Activated naive CD8-positive, alpha-beta T cell treated with anti-CD3 and anti-CD28 coated beads for 36 hours (primary cell): ENCODE measurements around the gene ADSS1. TPM values are rescaled to one million over a fixed set of nuclear protein-coding genes. Genes with fewer than 3 reads are reported as not detected.

Experiments used
- DNase-seq: peaks from one replicate; pipeline ENCODE4 v3.0.0; 2021
- H3K27ac Mint-ChIP-seq: one replicate; pipeline ENCODE4 v1.8.0; 2022; ENCODE audit warnings: mild to moderate bottlenecking, moderate library complexity, mixed read lengths
- H3K27me3 Mint-ChIP-seq: one replicate; pipeline ENCODE4 v1.8.0; 2022; ENCODE audit warnings: mild to moderate bottlenecking, mixed read lengths
- H3K36me3 Mint-ChIP-seq: one replicate; pipeline ENCODE4 v1.8.0; 2021; ENCODE audit warnings: mild to moderate bottlenecking, mixed read lengths
- H3K4me1 Mint-ChIP-seq: one replicate; pipeline ENCODE4 v1.8.0; 2021; ENCODE audit warnings: mixed read lengths
- H3K4me3 Mint-ChIP-seq: one replicate; pipeline ENCODE4 v1.8.0; 2022; ENCODE audit warnings: mild to moderate bottlenecking, moderate library complexity, mixed read lengths
- H3K9me3 Mint-ChIP-seq: one replicate; pipeline ENCODE4 v1.8.0; 2022; ENCODE audit warnings: mixed read lengths
- total RNA-seq, 2 experiments: library from RNA; stranded (reverse); gene quantifications; one replicate each; pipeline ENCODE4 v1.2.3, GENCODE V29; 2021

Gene ADSS1
- total RNA-seq, 2 experiments from 2014 or later: 0.87 to 1.7 TPM

DNA sequence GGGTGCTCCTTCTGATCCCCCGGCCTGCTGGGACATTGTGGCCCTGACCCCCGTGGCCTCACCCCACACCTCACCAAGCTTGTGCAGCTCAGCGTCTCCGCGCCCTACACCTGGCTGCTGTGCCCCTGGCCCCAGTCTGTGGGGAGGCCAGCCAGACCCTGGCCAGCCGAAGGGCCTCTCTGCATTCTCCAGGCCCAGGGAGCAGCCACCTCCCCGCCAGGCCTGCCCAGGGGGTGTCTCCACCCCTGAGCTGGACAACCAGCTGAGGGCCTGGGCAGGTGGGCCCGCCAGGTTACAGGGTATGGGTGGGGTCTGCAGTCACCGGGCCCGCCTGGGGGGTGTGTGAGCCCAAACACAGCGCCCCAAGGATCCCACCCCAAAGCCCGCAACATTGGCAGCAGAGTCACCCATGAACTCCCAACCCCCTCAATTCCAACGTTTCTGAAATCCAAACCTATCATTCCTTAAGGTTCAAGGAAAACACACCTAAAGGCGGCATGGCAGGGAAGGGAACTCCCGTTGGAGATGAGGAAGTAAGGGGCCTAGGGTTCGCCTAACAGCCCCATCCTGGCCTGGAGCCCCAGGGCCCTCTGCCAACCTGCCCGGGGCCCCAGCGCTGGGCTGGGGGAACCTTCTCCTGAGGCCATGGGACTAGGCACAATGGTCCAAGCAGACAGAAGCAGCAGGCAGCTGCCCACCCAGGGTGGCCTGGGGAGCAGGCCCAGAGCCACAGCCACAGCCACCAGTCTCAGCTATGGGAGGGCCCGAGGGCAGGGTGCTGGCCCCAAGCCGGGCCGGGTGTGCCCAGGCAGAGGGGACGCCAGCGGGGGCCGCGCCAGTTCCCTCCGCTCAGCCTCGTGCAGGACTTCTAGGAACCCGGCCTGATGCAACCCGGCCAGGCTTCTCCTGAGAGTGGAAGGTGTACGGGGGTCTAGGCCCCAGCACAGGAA is 63.0 kb downstream of the ADSS1 start:
- H3K4me1 Mint-ChIP-seq: peaks cover 15% of the 10 kb centered on the region
- H3K36me3 Mint-ChIP-seq: no peaks in the 10 kb centered on the region
- no peak overlapping the region for H3K27ac Mint-ChIP-seq
- no peaks in the 10 kb centered on the region for H3K9me3 Mint-ChIP-seq
- H3K4me3 Mint-ChIP-seq: no peak overlapping the region
- H3K27me3 Mint-ChIP-seq: no peaks in the 10 kb centered on the region
- no peak for DNase-seq

DNA sequence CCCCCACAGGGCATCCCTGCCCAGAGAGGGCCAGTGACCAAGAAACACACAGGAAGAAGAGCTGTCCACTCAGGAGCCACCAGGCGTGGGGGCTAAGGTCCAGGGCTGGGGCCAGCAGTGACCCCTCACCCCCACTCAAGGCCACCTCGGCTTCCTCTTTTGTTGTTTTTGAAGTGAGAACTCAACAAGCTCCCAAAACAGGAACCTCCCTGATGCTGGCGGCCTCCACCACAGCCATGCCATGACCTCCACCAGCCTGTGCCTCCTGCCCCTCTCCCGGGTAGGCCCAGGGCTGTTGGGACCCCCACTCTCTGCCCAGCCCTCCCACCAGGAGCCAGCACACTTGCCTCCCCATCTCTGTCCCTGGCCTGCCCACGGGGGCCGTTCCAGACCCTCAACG is 63.7 kb downstream of the ADSS1 start:
- Mint-ChIP-seq H3K27ac (no peak overlapping the region), H3K36me3 (no peaks in the 10 kb centered on the region), H3K4me3 (no peak overlapping the region), H3K4me1 (peaks cover 15% of the 10 kb centered on the region), H3K27me3 (no peaks in the 10 kb centered on the region), H3K9me3 (no peaks in the 10 kb centered on the region)
- no peak for DNase-seq

DNA sequence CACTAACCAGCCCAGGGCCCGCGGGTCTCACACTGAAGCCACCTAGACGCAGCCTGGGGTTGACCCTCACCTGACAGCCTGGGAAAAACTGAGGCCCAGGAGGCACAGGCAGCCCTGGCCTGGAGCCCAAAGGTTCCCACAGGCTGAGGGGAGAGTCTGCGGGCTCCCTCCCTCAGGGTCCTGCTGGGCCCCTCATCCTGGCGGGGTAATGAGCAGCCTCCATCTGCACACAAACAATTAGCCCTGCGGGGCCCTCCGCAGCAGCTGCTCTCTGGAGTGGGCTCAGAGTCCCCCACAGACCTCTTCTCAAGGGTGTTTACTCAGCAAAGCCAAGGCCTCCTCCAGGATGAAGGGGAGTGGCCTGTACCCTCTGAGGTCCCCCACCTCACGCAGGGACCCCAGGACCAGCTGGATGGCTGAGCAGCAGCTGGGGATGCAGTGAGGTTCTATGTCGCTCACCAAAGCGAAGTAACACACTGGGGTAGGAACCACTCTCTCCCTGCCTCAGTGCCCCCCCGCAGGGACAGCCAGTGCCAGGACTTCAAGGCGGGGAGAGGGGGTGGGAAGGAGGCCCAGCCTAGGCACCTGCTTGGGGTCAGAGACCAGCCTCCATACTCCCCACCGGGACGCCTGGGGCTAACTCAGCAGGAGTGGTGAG is 64.3 kb downstream of the ADSS1 start:
- H3K27me3 Mint-ChIP-seq: no peaks in the 10 kb centered on the region

DNA sequence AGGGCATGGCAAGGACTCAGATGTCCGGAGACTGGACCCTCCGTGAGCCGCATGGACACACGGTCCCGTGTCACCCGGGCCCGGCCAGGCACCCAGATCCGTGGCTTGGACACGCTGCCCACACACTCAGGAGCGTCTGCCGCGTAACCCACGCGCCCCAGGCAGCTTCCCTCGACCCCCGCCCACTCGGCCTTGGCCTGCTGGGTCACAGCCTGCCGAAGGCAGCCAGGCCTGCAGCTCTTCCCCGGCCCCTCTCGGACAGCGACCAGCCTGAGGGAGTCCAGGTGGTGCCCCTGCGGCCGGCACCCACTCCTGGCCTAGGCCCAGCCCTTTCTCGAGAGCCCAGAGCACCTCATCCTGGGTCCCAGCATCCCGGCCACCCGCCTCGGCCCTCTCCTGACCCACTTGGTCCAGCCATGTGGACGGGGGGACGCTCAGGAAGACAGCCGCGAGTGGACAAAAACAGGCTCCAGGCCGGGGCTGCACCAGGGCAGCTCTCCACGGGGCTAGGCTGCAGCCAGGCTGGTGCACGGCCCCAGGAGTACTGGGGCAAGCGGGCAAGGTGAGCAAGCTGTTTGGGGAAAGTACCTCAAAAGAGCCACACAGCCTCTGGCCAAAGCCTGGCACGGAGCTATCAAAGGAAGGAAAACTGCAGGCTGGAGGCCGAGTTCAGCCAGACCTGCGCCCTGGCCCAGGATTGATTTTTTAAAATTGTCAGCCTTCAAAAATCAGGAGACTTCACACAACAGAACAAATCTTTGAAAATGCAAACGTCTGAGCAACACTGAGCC is 65.0 kb downstream of the ADSS1 start:
- no peaks in the 10 kb centered on the region for H3K9me3 Mint-ChIP-seq
- H3K4me1 Mint-ChIP-seq: peaks cover 26% of the 10 kb centered on the region
- no peak overlapping the region for H3K4me3 Mint-ChIP-seq
- no peaks in the 10 kb centered on the region for H3K27me3 Mint-ChIP-seq
- H3K27ac Mint-ChIP-seq: peak overlapping the region; percentile 42
- H3K36me3 Mint-ChIP-seq: no peaks in the 10 kb centered on the region
- DNase-seq: no peak

More for the DNA sequence above, 64.3 kb downstream of the ADSS1 start:
- no peak overlapping the region for H3K27ac Mint-ChIP-seq
- no peak overlapping the region for H3K4me3 Mint-ChIP-seq
- no peaks in the 10 kb centered on the region for H3K36me3 Mint-ChIP-seq
- H3K4me1 Mint-ChIP-seq: peaks cover 19% of the 10 kb centered on the region
- H3K9me3 Mint-ChIP-seq: no peaks in the 10 kb centered on the region
- no peak for DNase-seq

- H3K4me3 Mint-ChIP-seq: no peak overlapping the region
- no peak for DNase-seq
- H3K4me1 Mint-ChIP-seq: peaks cover 28% of the 10 kb centered on the region
- H3K27ac Mint-ChIP-seq: no peak overlapping the region
- no peaks in the 10 kb centered on the region for H3K36me3 Mint-ChIP-seq
- H3K27me3 Mint-ChIP-seq: no peaks in the 10 kb centered on the region
- H3K9me3 Mint-ChIP-seq: no peaks in the 10 kb centered on the region
Observed at GRCh38 chr14:104789752-104790743, 66.0 kb downstream of the ADSS1 start.

DNA sequence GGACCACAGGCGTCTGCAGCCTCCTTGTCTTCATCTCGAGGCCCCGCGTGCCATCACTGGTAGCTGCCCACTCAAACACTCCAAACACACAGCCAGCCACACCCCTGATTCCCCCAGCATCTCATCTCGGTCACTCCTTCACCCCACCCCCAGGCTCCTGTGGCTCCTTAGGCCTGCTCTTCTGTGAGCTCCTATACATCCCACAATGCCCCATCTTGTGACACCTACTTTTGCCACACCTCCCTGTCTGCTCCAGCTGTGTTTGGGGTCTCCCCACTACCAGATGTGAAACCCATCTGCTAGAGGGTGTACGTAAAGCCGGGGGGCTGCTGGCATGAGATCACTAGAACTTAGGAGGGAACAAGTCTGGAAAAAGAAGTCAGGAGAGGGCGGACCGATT is 67.4 kb downstream of the ADSS1 start:
- H3K27ac Mint-ChIP-seq: no peak overlapping the region
- H3K4me1 Mint-ChIP-seq: peaks cover 32% of the 10 kb centered on the region
- H3K36me3 Mint-ChIP-seq: no peaks in the 10 kb centered on the region
- no peak for DNase-seq
- no peaks in the 10 kb centered on the region for H3K27me3 Mint-ChIP-seq
- no peaks in the 10 kb centered on the region for H3K9me3 Mint-ChIP-seq
- no peak overlapping the region for H3K4me3 Mint-ChIP-seq

DNA sequence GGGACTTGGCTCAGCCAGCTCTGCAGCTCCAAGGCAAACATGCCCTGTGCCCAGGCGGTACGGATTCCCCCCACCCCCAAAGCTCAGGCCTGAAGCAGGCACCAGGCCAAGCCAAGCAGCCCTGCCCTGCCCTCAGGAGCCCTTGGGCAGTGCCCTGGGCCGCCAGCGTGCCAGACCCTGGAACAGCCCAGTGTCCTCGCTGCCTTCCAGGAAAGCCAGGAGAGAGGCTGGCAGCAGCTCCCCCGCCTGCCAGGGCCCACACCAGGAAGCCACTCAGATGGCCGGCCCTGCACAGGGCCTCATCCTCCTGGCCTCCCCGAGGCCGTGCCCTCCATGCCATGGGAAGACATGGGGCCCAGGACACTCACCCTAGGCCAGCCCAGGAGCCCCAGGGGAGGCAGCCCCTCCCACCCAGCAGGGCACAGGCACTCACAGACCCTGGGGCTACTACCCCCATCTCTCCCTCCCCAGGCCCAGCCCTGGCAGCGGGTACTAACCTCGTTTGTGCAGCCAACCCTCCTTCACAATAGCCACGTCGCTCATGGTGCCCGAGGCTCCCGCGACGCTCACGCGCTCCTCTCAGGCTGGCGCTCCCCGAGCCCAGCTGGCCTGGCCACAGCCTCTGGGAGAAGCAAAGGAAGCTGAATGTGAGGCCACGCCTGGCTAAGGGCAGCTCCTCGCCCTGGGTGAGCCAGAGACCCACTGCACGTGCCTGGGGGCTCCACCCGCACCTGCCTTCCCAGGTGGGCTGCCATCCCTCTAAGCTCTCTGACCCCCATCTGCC is 68.3 kb downstream of the ADSS1 start:
- H3K4me3 Mint-ChIP-seq: no peak overlapping the region
- H3K27ac Mint-ChIP-seq: no peak overlapping the region
- DNase-seq: no peak
- no peaks in the 10 kb centered on the region for H3K9me3 Mint-ChIP-seq
- H3K27me3 Mint-ChIP-seq: no peaks in the 10 kb centered on the region
- H3K4me1 Mint-ChIP-seq: peaks cover 31% of the 10 kb centered on the region
- H3K36me3 Mint-ChIP-seq: no peaks in the 10 kb centered on the region

DNA sequence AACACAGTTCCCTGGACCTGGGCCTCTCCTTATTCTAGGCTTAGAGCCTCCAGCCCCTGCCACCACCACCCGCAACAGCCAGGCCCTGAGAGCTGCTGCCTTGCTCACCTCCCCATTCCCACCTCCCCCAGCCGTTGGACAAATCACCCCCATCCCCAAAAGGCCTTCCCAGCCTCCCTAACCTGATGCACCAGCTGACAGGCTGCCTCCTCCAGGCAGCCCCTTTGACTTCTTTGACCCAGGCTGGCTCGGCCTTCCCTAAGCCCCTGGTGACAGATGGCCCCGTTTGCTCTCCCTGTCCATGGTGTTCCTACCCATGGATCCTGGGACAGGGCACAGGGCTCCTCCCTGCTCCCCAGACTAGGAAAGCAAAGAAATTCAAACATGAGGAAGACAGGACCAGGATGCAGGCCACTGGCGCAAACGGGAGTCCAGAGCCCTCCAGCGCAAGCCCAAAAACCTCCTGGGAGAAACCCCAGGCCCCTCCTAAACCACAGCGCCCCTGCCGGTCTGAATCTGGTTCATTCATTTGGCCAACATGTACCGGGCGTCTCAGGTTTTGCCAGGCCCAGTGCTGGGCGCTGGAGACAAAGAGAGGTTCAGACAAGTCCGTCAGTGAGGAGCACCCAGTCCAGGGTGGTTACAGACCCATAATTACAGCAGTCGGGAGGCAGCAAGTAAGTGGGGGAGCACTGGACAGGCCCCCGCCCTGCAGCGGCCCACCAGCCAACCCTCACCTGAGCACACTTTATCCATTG is 69.1 kb downstream of the ADSS1 start:
- no peaks in the 10 kb centered on the region for H3K9me3 Mint-ChIP-seq
- H3K27ac Mint-ChIP-seq: no peak overlapping the region
- DNase-seq: no peak
- H3K36me3 Mint-ChIP-seq: no peaks in the 10 kb centered on the region
- peaks cover 31% of the 10 kb centered on the region for H3K4me1 Mint-ChIP-seq
- H3K27me3 Mint-ChIP-seq: peaks cover under 1% of the 10 kb centered on the region
- peak overlapping the region; percentile 90 for H3K4me3 Mint-ChIP-seq

DNA sequence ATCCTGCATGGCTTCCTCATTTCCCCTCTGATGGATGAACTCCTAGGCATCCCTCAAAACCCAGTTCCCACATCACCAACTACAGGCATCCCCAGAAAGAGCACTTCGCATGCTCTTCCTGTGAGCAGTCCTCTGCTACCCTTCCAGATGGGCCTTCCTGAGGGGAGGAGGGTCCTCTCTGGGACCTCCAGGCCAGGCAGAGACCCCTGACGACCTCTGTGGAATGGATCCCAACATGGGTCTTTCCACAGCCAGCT is 69.6 kb downstream of the ADSS1 start:
- peaks cover 6% of the 10 kb centered on the region for H3K27me3 Mint-ChIP-seq
- DNase-seq: no peak
- peak overlapping the region; percentile 90 for H3K4me3 Mint-ChIP-seq
- no peaks in the 10 kb centered on the region for H3K9me3 Mint-ChIP-seq
- H3K36me3 Mint-ChIP-seq: no peaks in the 10 kb centered on the region
- no peak overlapping the region for H3K27ac Mint-ChIP-seq
- H3K4me1 Mint-ChIP-seq: peaks cover 31% of the 10 kb centered on the region

- Mint-ChIP-seq H3K4me1 (peaks cover 31% of the 10 kb centered on the region), H3K4me3 (peak overlapping the region; percentile 90), H3K27ac (peak overlapping the region; percentile 69), H3K27me3 (peaks cover 7% of the 10 kb centered on the region), H3K36me3 (no peaks in the 10 kb centered on the region), H3K9me3 (no peaks in the 10 kb centered on the region)
- DNase-seq: peak; percentile 72
Observed at GRCh38 chr14:104794099-104794498, 70.1 kb downstream of the ADSS1 start.

- peak overlapping the region; percentile 54 for H3K27ac Mint-ChIP-seq
- no peaks in the 10 kb centered on the region for H3K9me3 Mint-ChIP-seq
- H3K36me3 Mint-ChIP-seq: no peaks in the 10 kb centered on the region
- peaks cover 7% of the 10 kb centered on the region for H3K27me3 Mint-ChIP-seq
- no peak for DNase-seq
- peak overlapping the region; percentile 90 for H3K4me3 Mint-ChIP-seq
- H3K4me1 Mint-ChIP-seq: peaks cover 29% of the 10 kb centered on the region
Observed at GRCh38 chr14:104794631-104794992, 70.6 kb downstream of the ADSS1 start.

- peak; percentile 52 for DNase-seq
Observed at GRCh38 chr14:104794993-104795780, 71.2 kb downstream of the ADSS1 start, which contains the start of gene AKT1. Gene AKT1 (minus strand): TSS chr14:104795748. CDS start chr14:104792643, 3,105 bp downstream.

More at GRCh38 chr14:104794993-104795780, 71.2 kb downstream of the ADSS1 start, which contains the start of gene AKT1:
- Mint-ChIP-seq H3K27ac (peak within 1 kb of the TSS; percentile 65), H3K27me3 (peaks cover 10% of the 10 kb centered on the region), H3K4me1 (peaks cover 30% of the 10 kb centered on the region), H3K36me3 (no peaks in the 10 kb centered on the region), H3K4me3 (peak within 1 kb of the TSS; percentile 90), H3K9me3 (no peaks in the 10 kb centered on the region)
